HUES48 (cell line): Measurements from ENCODE around the gene LIMS1.
"Not testable (repeated sequence)": the region's sequence is repeated elsewhere in the genome, so short reads cannot be mapped to it uniquely, and the experiment has no call there.

ENCODE experiments used
- H3K27ac ChIP-seq: one replicate; pipeline ENCODE4 v1.7.0; 2013; ENCODE audit warnings: low read depth, low read length, inconsistent platforms
- H3K27me3 ChIP-seq: 2 replicates; pipeline ENCODE4 v1.6.1; 2013; ENCODE audit warnings: mild to moderate bottlenecking, low read length; ENCODE audit not compliant: control insufficient read depth, insufficient read depth
- H3K36me3 ChIP-seq: 2 replicates; pipeline ENCODE4 v1.6.1; 2013; ENCODE audit warnings: low read length; ENCODE audit not compliant: control insufficient read depth, insufficient read depth
- H3K4me1 ChIP-seq: 2 replicates; pipeline ENCODE4 v1.6.1; 2013; ENCODE audit warnings: mild to moderate bottlenecking, low read length; ENCODE audit not compliant: control insufficient read depth, insufficient read depth
- H3K4me3 ChIP-seq: 2 replicates; pipeline ENCODE4 v1.5.1; 2013; ENCODE audit warnings: mild to moderate bottlenecking, low read depth, low read length
- H3K9ac ChIP-seq: 2 replicates; pipeline ENCODE4 v1.6.1; 2013; ENCODE audit warnings: mild to moderate bottlenecking, low read depth, low read length, moderate library complexity
- H3K9me3 ChIP-seq: 2 replicates; pipeline ENCODE4 v1.6.1; 2013; ENCODE audit warnings: low read length; ENCODE audit not compliant: control insufficient read depth, insufficient read depth

LIMS1 gene

DNA sequence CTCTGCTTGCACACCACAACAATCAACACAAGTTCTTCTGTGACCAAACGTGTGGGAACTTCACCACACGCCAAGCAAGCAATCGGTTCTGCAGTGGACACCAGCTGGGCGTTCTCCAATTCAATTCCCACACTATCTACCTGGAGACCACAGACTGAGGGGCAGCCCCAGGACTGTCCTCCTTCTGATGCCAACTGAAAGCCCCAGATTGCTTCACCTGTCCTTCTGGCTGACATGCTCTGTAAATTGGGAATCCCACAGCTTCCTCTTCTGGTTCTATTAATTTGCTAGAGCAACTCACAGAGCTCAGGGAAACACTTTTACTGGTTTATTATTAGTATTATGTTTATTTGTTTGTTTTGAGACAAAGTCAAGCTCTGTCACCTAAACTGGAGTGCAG, 131.7 kb downstream of the LIMS1 start:
- not testable (repeated sequence) for H3K4me1 ChIP-seq, H3K27me3 ChIP-seq, H3K27ac ChIP-seq, H3K9ac ChIP-seq, H3K36me3 ChIP-seq, H3K4me3 ChIP-seq, H3K9me3 ChIP-seq

DNA sequence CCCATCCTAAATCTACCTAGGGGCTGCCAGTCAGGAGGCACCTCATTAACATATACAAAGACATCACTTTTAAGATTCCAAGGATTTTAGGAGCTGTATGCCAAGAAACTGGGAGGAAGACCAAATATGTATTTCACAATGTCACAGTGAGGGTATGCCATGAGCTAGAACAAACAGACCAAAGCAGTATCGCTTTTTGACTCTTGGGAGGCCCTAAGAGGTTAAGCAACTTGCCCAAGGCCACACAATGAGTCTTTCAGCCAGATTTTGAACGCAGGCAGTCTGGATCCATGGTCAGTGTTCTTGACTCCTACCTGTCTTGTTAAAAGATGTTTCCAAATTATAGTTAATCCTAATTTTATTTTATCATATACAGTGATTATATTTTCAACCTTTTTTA, 132.9 kb downstream of the LIMS1 start:
- H3K4me3 ChIP-seq, H3K9me3 ChIP-seq, H3K27me3 ChIP-seq, H3K4me1 ChIP-seq, H3K36me3 ChIP-seq, H3K27ac ChIP-seq, H3K9ac ChIP-seq: not testable (repeated sequence)

DNA sequence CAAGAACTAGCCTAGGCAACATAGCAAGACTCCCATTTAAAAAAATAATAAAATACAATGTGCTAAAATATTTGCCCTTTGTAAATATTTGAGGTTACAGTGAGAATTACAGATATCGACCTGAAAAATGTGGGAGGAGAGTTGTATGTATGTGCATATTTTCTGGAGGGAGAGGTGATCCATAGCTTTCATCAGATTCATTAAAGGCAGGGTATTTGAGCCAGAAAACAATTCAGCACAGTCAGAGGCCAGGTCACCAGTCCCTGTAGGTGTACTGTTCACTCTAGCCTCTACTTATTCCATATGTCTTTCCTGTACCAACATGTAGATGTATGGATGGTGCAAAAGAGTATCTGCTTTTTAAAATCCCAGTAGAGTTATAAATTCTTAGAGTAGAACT, 136.0 kb downstream of the LIMS1 start:
- not testable (repeated sequence) for H3K4me3 ChIP-seq, H3K27ac ChIP-seq, H3K9me3 ChIP-seq, H3K27me3 ChIP-seq, H3K36me3 ChIP-seq, H3K4me1 ChIP-seq, H3K9ac ChIP-seq

DNA sequence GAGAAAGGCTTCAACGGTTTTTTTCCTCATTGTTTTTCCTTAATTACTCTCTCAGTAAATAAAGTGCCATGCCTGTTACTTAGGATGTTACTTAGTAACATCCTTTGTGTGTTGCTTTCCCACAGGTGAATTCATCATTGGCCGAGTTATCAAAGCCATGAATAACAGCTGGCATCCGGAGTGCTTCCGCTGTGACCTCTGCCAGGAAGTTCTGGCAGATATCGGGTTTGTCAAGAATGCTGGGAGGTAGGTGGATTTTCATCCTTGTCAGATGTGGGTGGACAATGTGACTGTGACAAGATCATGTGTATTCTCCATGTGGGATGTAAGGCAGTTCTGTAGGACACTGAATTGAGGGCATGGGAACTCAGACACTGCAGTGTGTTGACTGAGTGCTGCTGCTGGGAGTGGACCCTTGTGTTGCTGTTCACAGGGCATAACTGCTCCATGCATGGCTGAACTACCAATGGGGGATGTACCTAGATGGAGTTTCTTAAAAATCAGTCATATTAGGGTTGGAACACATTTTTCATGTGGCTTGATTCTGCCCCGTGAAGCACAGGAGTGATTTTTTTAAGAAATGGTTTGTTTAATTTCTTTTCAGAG, 138.0 kb downstream of the LIMS1 start:
- not testable (repeated sequence) for H3K9me3 ChIP-seq, H3K27me3 ChIP-seq

DNA sequence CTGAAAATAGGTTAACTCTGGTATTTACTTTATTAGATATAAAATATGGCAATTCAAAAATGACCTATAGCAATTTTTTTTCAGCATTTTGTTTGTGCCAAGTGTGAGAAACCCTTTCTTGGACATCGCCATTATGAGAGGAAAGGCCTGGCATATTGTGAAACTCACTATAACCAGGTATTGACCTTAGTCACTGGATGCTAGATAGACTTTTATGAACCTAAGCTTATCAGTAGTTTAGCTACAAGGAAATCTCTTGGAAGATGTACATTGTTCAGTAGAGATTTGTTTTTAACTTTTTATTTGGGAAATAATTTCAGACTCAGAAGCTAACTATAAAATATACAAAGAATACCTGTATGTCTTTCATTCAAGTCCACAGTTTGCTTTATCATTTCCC, 142.3 kb downstream of the LIMS1 start:
- not testable (repeated sequence) for H3K27ac ChIP-seq, H3K27me3 ChIP-seq, H3K9me3 ChIP-seq, H3K4me1 ChIP-seq, H3K4me3 ChIP-seq, H3K9ac ChIP-seq
- peaks cover 12% of the 10 kb centered on the region for H3K36me3 ChIP-seq

More for the DNA sequence above, 138.0 kb downstream of the LIMS1 start:
- not testable (repeated sequence) for H3K27ac ChIP-seq, H3K4me3 ChIP-seq, H3K36me3 ChIP-seq, H3K4me1 ChIP-seq, H3K9ac ChIP-seq

DNA sequence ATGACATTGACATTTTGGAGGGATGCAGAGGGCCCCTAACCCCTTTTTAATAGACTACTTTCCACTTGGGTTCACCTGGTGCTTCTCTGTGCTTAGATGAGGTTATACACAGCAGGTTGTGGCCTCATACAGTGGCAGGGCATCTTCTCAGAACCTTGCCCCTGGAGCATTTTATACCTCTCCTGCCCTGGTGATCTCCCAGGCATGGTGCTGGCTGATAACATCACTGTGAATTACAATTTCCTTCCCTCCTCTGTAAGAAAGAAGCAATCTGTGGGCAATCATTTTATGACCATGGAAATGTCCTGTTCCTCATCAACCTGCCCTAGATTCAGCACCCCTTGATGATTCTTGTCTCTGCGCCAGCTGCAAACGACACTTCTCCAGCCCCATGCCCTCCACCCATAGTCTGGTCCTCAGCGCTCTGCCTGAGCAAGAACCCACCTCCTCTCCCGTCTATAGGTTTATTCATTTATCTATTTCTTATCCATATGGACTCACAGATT, 143.0 kb downstream of the LIMS1 start:
- not testable (repeated sequence) for H3K9me3 ChIP-seq, H3K4me3 ChIP-seq, H3K27me3 ChIP-seq, H3K9ac ChIP-seq, H3K27ac ChIP-seq, H3K4me1 ChIP-seq
- peaks cover 12% of the 10 kb centered on the region for H3K36me3 ChIP-seq

DNA sequence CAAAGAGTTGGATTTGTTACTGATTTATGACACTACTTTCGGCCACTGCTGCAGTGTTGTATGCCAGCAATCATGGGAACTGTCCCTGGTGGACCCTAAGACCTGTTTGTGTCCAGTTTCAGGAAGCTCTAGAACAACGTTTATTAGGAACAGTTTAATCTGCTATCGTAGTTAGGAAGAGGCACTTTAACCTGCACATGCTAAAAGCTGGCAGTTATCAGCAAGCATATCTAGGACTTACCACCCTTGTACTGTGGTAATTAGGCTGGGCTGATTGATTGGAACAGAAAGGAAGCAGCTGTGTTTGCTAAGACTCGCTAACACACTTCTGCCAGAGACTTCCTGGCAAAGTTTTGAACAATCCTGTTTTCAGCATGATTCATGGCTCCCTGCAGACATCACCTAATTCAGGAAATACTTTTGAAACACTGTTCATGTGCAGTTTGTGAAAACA, 144.0 kb downstream of the LIMS1 start:
- H3K4me3 ChIP-seq = not testable (repeated sequence)

DNA sequence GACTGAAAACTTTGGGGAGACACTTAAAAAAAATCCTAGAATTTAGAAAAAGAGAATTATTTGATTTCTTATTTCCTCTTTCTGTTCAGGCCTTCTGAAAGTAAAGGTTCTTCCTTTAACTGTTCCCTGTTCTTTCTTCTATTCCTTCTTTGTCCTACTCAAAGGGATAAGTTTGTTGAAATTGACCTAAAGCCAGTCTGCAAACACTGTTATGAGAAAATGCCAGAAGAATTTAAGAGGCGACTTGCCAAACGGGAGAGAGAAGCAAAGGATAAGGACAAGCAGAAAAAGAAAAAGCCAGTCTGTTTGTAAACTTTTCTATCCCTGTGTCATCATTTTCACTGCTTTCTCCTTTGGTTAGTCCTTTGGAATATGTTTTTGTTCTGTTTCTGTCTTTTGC, 146.5 kb downstream of the LIMS1 start:
- not testable (repeated sequence) for H3K27ac ChIP-seq, H3K4me3 ChIP-seq, H3K9me3 ChIP-seq, H3K27me3 ChIP-seq, H3K4me1 ChIP-seq, H3K9ac ChIP-seq
- H3K36me3 ChIP-seq = peaks cover 14% of the 10 kb centered on the region

More for the DNA sequence above, 144.0 kb downstream of the LIMS1 start:
- not testable (repeated sequence) for H3K27ac ChIP-seq, H3K27me3 ChIP-seq, H3K9ac ChIP-seq, H3K36me3 ChIP-seq, H3K4me1 ChIP-seq, H3K9me3 ChIP-seq

DNA sequence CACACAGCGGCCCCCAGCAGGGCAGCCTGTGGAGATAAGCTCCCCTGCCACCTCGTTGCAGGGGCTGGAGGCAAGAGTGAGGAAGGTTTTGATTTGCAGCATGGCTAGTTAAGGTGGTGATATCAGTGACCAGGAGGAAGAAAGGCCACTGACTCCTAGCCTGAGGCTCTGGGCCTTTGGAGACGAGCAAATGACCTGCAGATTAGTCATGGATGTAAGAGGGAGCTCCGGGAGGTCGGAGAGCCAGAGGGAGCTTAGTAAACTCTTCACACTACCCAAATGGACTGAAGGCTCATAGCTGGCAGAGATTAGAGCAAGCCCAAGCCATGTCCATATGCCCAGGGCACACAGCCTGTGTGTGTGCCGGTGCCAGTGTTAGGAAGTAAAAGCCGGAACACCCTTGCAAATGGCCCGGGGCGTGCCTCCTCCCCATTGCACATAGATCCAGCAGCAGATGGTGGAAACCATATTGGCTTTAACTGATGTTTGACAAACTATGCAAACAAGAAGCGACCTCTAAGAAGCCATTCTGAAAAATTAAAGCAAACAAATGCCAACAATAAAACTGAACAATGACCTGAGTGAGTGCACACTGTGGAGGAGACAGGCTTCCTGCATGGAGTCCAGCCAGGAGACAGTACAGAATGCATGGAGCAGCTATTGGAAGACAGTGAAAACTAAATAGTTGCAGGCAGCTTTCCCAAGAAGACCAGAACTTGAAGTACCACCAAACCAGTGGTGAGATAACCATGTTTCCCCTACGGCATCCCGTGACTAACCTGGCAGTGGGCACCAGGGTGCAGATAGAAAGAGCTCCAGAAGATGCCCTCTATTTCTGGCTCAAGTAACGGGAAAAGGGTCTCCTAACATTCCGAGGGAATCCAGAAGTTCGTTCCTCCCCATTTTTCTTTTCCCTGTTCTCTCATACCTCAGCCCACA, 154.8 kb downstream of the LIMS1 start:
- not testable (repeated sequence) for H3K9me3 ChIP-seq, H3K4me3 ChIP-seq, H3K9ac ChIP-seq, H3K36me3 ChIP-seq, H3K27ac ChIP-seq, H3K4me1 ChIP-seq, H3K27me3 ChIP-seq

DNA sequence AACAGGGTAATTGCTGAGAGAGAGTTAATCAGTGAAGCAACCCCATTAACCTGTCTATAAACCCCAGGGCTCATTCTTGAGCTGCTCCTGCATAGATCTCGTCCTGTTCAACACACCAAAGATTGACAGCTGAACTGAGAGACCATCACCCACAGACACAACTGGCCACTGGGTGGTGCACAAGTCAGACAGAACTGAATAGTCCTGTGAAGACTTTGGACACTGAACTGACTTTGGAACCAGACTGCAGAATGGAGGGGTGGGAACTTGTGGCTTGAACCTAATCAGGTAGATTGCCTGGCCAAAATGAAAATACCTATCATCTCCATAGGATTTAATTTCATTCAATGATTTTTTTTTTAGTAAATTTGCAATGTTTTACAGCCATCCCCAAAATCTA, 155.7 kb downstream of the LIMS1 start:
- not testable (repeated sequence) for H3K27me3 ChIP-seq, H3K36me3 ChIP-seq, H3K4me3 ChIP-seq, H3K9me3 ChIP-seq, H3K4me1 ChIP-seq, H3K9ac ChIP-seq, H3K27ac ChIP-seq

DNA sequence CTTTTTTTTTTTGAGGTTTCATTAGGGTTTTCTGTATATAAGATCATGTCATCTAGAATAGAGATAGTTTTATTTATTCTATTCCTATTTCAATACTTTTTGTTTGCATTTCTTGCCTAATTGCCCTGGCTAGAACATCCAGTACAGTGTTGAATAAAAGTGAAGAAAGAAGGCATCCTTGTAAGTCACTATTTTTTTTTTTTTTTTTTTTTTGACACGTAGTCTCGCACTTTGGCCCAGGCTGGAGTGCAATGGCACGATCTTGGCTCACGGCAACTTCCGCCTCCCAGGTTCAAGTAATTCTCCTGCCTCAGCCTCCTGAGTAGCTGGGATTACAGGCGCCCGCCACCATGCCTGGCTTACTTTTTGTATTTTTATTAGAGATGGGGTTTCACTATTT, 157.2 kb downstream of the LIMS1 start:
- Histone ChIP-seq H3K4me3 (no peak overlapping the region), H3K36me3 (no peaks in the 10 kb centered on the region), H3K27me3 (no peaks in the 10 kb centered on the region), H3K4me1 (no peaks in the 10 kb centered on the region), H3K27ac (no peak overlapping the region), H3K9ac (no peak overlapping the region), H3K9me3 (no peaks in the 10 kb centered on the region)
